ENCODE measurements around the gene VAV1.

Gene VAV1

DNA sequence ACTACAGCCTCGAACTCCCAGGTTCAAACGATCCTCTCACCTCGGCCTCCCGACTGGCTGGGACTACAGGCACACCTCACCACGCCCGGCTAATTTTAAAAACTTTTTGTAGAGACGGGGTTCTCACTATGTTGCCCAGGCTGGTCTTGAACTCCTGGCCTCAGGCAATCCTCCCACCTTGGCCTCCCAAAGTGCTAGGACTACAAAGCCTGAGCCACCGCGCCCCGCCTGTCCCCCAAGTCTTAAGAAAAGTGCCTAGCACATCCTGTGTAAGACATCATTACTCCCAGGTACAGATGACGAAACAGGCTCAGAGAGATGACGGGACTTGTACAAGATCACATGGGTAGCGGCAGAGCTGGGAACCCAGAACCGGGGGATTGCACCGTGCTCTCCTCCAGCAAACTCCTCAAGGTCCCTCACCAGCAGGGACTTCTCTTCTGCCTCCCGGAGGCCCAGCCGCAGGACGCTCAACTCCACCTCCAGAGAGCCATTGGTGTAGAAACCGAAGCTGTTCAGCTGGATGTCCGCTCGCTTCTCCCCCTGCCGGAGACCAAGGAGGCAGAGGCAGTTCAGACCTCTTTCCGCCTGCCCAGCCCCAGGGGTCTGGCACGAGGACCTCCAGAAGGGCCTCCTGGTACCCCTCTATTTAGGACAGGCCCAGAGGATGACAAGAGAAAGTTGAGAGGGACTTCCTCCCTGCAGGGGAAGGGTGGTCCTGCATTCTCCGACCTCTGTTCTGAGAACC, 36.2 kb upstream of the VAV1 start (continued):
- peak; percentile 40; the same call in 1 of the 2 replicates for TF ChIP-seq ZBTB20 (tag by site-specific recombination; IDR thresholded peaks at IDR 0.05)
- TF ChIP-seq ZNF292 (tag by site-specific recombination; IDR thresholded peaks at IDR 0.05; ENCODE audit: borderline replicate concordance, low read depth) = no peak
- peak; percentile 13; the same call in 1 of the 2 replicates for TF ChIP-seq GLIS1 (tag by site-specific recombination; IDR thresholded peaks at IDR 0.05)
- peak; percentile 71 for TF ChIP-seq ZBTB21 (tag by site-specific recombination; IDR thresholded peaks at IDR 0.05)
- TF ChIP-seq, protein P1, sequence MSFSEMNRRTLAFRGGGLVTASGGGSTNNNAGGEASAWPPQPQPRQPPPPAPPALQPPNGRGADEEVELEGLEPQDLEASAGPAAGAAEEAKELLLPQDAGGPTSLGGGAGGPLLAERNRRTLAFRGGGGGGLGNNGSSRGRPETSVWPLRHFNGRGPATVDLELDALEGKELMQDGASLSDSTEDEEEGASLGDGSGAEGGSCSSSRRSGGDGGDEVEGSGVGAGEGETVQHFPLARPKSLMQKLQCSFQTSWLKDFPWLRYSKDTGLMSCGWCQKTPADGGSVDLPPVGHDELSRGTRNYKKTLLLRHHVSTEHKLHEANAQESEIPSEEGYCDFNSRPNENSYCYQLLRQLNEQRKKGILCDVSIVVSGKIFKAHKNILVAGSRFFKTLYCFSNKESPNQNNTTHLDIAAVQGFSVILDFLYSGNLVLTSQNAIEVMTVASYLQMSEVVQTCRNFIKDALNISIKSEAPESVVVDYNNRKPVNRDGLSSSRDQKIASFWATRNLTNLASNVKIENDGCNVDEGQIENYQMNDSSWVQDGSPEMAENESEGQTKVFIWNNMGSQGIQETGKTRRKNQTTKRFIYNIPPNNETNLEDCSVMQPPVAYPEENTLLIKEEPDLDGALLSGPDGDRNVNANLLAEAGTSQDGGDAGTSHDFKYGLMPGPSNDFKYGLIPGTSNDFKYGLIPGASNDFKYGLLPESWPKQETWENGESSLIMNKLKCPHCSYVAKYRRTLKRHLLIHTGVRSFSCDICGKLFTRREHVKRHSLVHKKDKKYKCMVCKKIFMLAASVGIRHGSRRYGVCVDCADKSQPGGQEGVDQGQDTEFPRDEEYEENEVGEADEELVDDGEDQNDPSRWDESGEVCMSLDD (tag by site-specific recombination; IDR thresholded peaks at IDR 0.05) = no peak
- peak; percentile 97 for TF ChIP-seq ZNF341 (tag by site-specific recombination; IDR thresholded peaks at IDR 0.05; ENCODE audit: low read depth)
- no peak for TF ChIP-seq ZNF133 (tag by site-specific recombination; IDR thresholded peaks at IDR 0.05)
- TF ChIP-seq ZNF658 (tag by site-specific recombination; IDR thresholded peaks at IDR 0.05) = no peak
- TF ChIP-seq PRDM10 (tag by site-specific recombination; IDR thresholded peaks at IDR 0.05) = peak; percentile 93
- TF ChIP-seq REPIN1 (tag by site-specific recombination; IDR thresholded peaks at IDR 0.05; ENCODE audit: low read depth) = no peak
- TF ChIP-seq ZBTB17 (tag by site-specific recombination; IDR thresholded peaks at IDR 0.05) = peak; percentile 86
- no peak for TF ChIP-seq PATZ1 (tag by site-specific recombination; IDR thresholded peaks at IDR 0.05)

DNA sequence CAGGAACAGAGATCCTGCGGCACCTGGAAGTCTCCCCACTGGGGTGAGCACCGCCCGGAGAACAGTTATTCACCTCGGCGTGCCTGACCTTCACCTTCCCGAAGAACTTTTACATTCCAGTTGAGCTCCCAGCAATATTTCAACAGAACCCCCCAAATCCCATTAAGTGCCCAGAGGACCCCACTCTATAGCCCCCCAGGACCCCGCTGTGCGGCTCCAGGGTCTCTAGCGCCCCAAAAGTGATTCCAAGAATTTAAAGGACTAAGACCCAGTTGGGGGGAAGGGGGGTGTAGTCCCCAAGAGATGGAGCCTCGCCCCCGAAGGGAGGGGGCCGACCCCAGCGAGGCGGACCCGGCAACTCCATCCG, 35.6 kb upstream of the VAV1 start:
- ChIA-PET POLR2A (interaction anchor here (0.5 to 1.4 kb wide), 8 partner anchors 32 to 366 kb away, joined by 3 to 5 read pairs (median 3); partner anchors contain the start of genes KHSRP and TNFSF9), CTCF (interaction anchor here (0.7 to 4.8 kb wide), 11 partner anchors 8 to 611 kb away, joined by 3 to 49 read pairs (median 6); partner anchors contain the start of gene VAV1)
- H3K4me3 ChIP-seq (ENCODE audit: low read depth, low read length) = peak overlapping the region; percentile 64
- H3K4me1 ChIP-seq (ENCODE audit: control insufficient read depth, insufficient read depth, low read length) = peaks cover 11% of the 10 kb centered on the region
- peaks cover 0 to 25% of the 10 kb centered on the region in 2 experiments; a peak in 2 of 3 replicates for H3K36me3 ChIP-seq (ENCODE audit: control insufficient read depth in 2 of 2, insufficient read depth in 1 of 2, low read length in 2 of 2)
- no peaks in the 10 kb centered on the region for H3K9me3 ChIP-seq (ENCODE audit: control insufficient read depth, insufficient read depth, low read depth, low read length)
- TF ChIP-seq, protein P2, sequence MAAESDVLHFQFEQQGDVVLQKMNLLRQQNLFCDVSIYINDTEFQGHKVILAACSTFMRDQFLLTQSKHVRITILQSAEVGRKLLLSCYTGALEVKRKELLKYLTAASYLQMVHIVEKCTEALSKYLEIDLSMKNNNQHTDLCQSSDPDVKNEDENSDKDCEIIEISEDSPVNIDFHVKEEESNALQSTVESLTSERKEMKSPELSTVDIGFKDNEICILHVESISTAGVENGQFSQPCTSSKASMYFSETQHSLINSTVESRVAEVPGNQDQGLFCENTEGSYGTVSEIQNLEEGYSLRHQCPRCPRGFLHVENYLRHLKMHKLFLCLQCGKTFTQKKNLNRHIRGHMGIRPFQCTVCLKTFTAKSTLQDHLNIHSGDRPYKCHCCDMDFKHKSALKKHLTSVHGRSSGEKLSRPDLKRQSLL (tag by site-specific recombination; IDR thresholded peaks at IDR 0.05) = peak; percentile 61; the same call in 1 of the 2 replicates
- TF ChIP-seq ZNF341 (tag by site-specific recombination; IDR thresholded peaks at IDR 0.05; ENCODE audit: low read depth) = 0 out of 2 replicates have a peak, but pooled peaks have one; percentile 8
- TF ChIP-seq ZNF26 (tag by site-specific recombination; IDR thresholded peaks at IDR 0.05) = no peak
- no peak for TF ChIP-seq ZNF302 (tag by site-specific recombination; IDR thresholded peaks at IDR 0.05; ENCODE audit: low read depth)
- TF ChIP-seq ZNF202 (tag by site-specific recombination; IDR thresholded peaks at IDR 0.05; ENCODE audit: borderline replicate concordance) = no peak
- TF ChIP-seq ZNF335 (tag by site-specific recombination; conservative IDR thresholded peaks at IDR 0.05) = peak; percentile 92
- no peak for TF ChIP-seq ZFP3 (tag by site-specific recombination; IDR thresholded peaks at IDR 0.05; ENCODE audit: low read depth)
- TF ChIP-seq ZNF548 (tag by site-specific recombination; IDR thresholded peaks at IDR 0.05) = no peak
- no peak for TF ChIP-seq ZNF664 (tag by site-specific recombination; IDR thresholded peaks at IDR 0.05)
- TF ChIP-seq, protein P1 (tag by site-specific recombination; IDR thresholded peaks at IDR 0.05) = peak; percentile 98; the same call in 1 of the 2 replicates
- TF ChIP-seq FEZF1 (tag by site-specific recombination; IDR thresholded peaks at IDR 0.05) = no peak
- peak overlapping the region; percentile 78 for H3K27ac ChIP-seq (ENCODE audit: extremely low read depth, low read depth, low read length)

Data from HEK293 (cell line).